Right lobe of liver (tissue), 6 donors: Measurements from ENCODE around the gene SLC44A1. TPM values are rescaled to one million over a fixed set of nuclear protein-coding genes. Genes with fewer than 3 reads are reported as not detected.
A peak's percentile ranks its signal among the peaks of the same experiment; 100 is the strongest.

ENCODE experiments used
- ATAC-seq, 4 donors: fragments of 200-7000 bp; cut with Tn5 transposase; one replicate each; pipeline ENCODE4 v1.9.1; 2020; ENCODE audit warnings: mild to moderate bottlenecking in 4 of 4, moderate library complexity in 4 of 4
- DNase-seq, 3 donors: peaks; one replicate each; pipeline ENCODE4 v3.0.0-alpha.2; 2020
- H3K27ac ChIP-seq, 3 donors: fragments of 200-600 bp; one replicate each; pipeline ENCODE4 v1.8.0; 2022
- H3K27me3 ChIP-seq, 2 donors: fragments of 200-600 bp; one replicate each; pipeline ENCODE4 v1.8.0; 2022
- H3K36me3 ChIP-seq, 4 donors: fragments of 200-600 bp; sonication (generic) in 1 of 4; one replicate each; pipeline versions ENCODE4 v1.5.1 to v1.8.0; 2017 to 2022; ENCODE audit warnings: control low read depth in 1 of 4
- H3K4me1 ChIP-seq, 4 donors: fragments of 200-600 bp; sonication (generic) in 1 of 4; one replicate each; pipeline versions ENCODE4 v1.5.1 to v1.8.0; 2017 to 2022; ENCODE audit warnings: control low read depth in 1 of 4
- H3K4me3 ChIP-seq, 3 donors: fragments of 200-600 bp; one replicate each; pipeline ENCODE4 v1.8.0; 2022
- H3K9me3 ChIP-seq, 4 donors: fragments of 200-600 bp; sonication (generic) in 1 of 4; one replicate each; pipeline versions ENCODE4 v1.5.1 to v1.8.0; 2017 to 2022; ENCODE audit warnings: control low read depth in 1 of 4
- CTCF ChIP-seq, 4 donors: fragments of 200-600 bp in 3 of 4; fragments of 450-650 bp in 1 of 4; IDR thresholded peaks; one replicate each; pipeline versions ENCODE4 v1.5.1 to v1.8.0; 2016 to 2022; ENCODE audit warnings: antibody characterized with exemption in 4 of 4, mild to moderate bottlenecking in 2 of 4
- POLR2A ChIP-seq: fragments of 450-650 bp; IDR thresholded peaks from one replicate; pipeline ENCODE4 v1.6.1; 2017; ENCODE audit warnings: antibody characterized with exemption, mild to moderate bottlenecking
- WGBS: methylation state at CpG from one replicate; pipeline ENCODE4 v1.1.6; 2018; ENCODE audit warnings: low coverage, low lambda C conversion rate; ENCODE audit not compliant: insufficient coverage; ENCODE audit errors: missing lambda C conversion rate; 5-methylcytosine and 5-hydroxymethylcytosine counted together
- intact Hi-C, 2 donors: fragments of 100-400 bp; cut with DNase I; formaldehyde crosslinking; loops; one replicate each; pipeline versions ENCODE4 v1.11.2 to v1.14.1; 2022
- total RNA-seq, 6 experiments: library from RNA; depleted of rRNA in 2 of 6; stranded (reverse); fragments of >200 nt in 2 of 6; fragmentation: NEBNext Ultra II Directional in 3 of 6; extraction: Animal tissue kit (Norgen Biotek cat#: 25700) in 3 of 6; gene quantifications; one replicate each; pipeline versions ENCODE4 v1.1.0 to v1.2.4, GENCODE V29; 2016 to 2023
- donor health status: DM: no; HTN: yes; CAD: no.
- donor health status: DM: no; HTN: no; CAD: no.
- donor health status: DM: no; HTN: no; CAD: no.
- donor health status: DM: no; HTN: yes; CAD: no.
- donor health status: DM: no; HTN: yes; CAD: no.

The SLC44A1 gene
- total RNA-seq, 6 experiments from 2014 or later: 44.7 to 73.2 (median 50.1) TPM

DNA sequence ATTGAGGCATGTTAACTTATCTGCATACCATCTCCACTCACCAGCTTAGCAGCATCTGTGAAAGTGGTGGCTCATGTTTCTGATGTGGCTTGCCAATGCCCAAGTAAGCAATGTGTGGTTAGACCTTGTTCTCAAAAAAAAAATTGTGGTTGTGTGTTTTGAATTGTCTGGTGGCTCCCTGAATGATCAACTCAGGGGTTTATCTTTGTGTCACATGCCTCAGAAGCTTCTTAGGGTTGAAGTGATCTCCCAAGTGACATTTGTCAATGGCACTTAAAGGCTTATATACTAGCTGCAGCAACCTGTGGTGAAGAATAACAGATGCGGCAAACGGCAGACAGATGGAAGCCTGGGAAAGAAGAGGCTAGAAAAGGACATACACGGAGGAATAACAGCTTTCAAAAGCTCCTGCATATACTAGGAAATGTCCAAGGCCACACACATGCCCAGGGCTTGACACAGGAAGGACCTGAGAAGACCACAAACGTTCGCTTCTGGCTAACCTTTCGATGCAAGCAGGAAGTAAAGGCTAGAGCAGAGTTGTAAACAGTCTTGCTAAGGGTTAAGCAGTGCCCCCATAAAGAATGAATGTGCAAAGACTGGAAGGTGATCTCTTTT lies 161.2 kb downstream of the SLC44A1 start:
- intact Hi-C loops: no loop called here
- no peaks in the 10 kb centered on the region for H3K36me3 ChIP-seq
- no peak for DNase-seq

DNA sequence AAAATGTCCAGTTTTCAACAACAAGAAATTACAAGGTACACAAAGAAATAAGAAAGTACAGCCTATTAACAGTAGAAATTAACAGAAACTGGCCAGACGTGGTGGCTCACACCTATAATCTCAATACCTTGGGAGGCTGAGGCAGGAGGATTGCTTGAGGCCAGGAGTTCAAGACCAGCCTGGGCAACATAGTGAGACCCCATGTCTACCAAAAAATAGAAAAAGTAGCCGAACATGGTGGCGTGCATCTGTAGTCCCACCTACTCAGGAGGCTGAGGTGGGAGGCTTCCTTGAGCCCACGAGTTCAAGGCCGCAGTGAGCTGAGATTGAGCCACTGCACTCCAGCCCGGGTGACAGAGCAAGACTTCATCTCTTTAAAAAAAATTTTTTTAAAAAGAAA lies 161.9 kb downstream of the SLC44A1 start:
- Histone ChIP-seq H3K36me3 (no peaks in the 10 kb centered on the region), H3K27me3 (no peaks in the 10 kb centered on the region), H3K9me3 (no peaks in the 10 kb centered on the region), H3K27ac (no peak overlapping the region), H3K4me1 (no peaks in the 10 kb centered on the region), H3K4me3 (no peak overlapping the region)
- 93% methylated on average over 6 of the region's 6 CpGs for WGBS
- ATAC-seq (no peak), DNase-seq (no peak)
- intact Hi-C loops: no loop called here
- TF ChIP-seq CTCF (IDR thresholded peaks at IDR 0.05) (no peak), POLR2A (no peak)

More for the DNA sequence above, 161.2 kb downstream of the SLC44A1 start:
- peak in 2 of 4 donors; percentile 18 to 24 for ATAC-seq
- Histone ChIP-seq H3K4me1 (no peaks in the 10 kb centered on the region), H3K9me3 (no peaks in the 10 kb centered on the region), H3K27ac (no peak overlapping the region), H3K4me3 (no peak overlapping the region), H3K27me3 (no peaks in the 10 kb centered on the region)
- 40% methylated on average over 6 of the region's 6 CpGs for WGBS
- TF ChIP-seq CTCF (IDR thresholded peaks at IDR 0.05) (no peak), POLR2A (no peak)

DNA sequence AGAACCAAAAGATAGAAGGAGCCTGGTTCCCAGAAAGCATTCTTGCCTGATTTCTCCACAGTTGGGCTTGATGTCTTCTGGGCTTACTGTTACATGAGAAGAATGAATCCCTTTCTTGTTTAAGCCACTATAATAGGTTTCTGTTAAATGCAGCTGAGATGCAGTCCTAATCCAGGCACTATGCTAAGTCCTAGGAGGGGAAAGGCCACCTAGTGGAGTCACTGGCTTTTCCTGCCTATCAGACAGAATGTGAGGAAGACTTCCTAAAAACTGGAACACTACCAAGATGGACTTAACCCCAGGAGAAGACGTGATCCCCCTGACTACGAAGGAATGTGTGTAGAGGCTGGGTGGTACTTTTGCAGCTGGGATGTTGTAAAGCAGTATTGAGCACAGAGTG lies 169.1 kb downstream of the SLC44A1 start:
- no peak for TF ChIP-seq POLR2A
- TF ChIP-seq CTCF (IDR thresholded peaks at IDR 0.05): peak; percentile 20 to 33 (median 28)
- Histone ChIP-seq H3K36me3 (no peaks in the 10 kb centered on the region), H3K9me3 (no peaks in the 10 kb centered on the region), H3K27ac (no peak overlapping the region), H3K27me3 (no peaks in the 10 kb centered on the region), H3K4me1 (peaks cover 0 to 39% (median 6%) of the 10 kb centered on the region in 4 donors), H3K4me3 (no peak overlapping the region)
- DNase-seq (no peak), ATAC-seq (peak; percentile 12 to 44 (median 20))
- 0% methylated on average over 2 of the region's 2 CpGs for WGBS
- intact Hi-C loops: loop anchor here in 1 of 2 donors (10.0 kb wide), 1 partner anchor 249 kb away; no protein-coding TSS in a partner anchor

DNA sequence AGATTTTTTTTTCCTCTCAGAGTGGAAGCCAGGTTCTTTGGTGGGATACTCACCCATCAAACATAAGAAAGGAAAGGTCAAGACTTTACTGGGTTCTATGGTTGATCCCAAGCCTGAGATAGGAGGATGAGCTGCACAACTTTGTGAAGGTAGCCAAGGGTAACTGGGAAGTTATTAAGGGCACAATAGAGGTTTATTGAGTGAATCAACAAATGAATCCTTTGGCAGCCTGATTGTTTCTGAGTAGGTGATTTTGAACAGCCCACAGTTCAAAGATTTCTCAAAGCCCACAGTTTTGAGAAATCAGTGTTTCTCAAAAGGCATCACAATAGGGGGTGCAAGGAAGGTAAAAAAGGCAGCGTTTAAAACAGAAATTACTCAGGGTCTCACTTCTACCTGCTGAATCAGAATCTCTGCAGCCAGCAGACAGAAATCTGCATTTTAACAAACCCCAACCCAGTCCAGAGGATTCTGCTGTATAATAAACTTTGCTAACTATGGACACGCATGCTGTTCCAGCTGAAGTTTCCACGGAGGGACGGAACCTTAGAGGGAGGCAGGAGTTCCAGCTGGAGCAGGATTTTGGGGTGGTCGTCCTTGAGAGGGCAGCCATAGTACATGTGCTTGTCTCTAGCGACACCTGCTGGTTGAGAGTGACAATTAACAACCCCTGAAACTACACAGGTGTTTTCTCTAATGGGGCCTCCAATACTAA lies 170.7 kb downstream of the SLC44A1 start:
- no peak overlapping the region for H3K27ac ChIP-seq

More for the DNA sequence above, 170.7 kb downstream of the SLC44A1 start:
- 0% methylated on average over 2 of the region's 6 CpGs for WGBS
- intact Hi-C loops: loop anchor here (5.0 to 10.0 kb wide), 2 partner anchors 250 to 258 kb away; no protein-coding TSS in a partner anchor
- no peak overlapping the region for H3K4me3 ChIP-seq
- no peaks in the 10 kb centered on the region for H3K36me3 ChIP-seq
- H3K9me3 ChIP-seq: no peaks in the 10 kb centered on the region
- ATAC-seq (peak; percentile 29 to 59 (median 38)), DNase-seq (peak in 1 of 3 donors; percentile 59)
- TF ChIP-seq CTCF (IDR thresholded peaks at IDR 0.05): peak; percentile 79 to 90 (median 86)
- no peak for TF ChIP-seq POLR2A
- H3K27me3 ChIP-seq: no peaks in the 10 kb centered on the region
- peaks cover 0 to 53% (median 10%) of the 10 kb centered on the region in 4 donors for H3K4me1 ChIP-seq
